ENCODE data around the gene SGCD.

Gene SGCD

GRCh38 chr5:156459812-156460385, 132.9 kb downstream of the SGCD start:
- DNase-seq (ENCODE audit: low spot score), result no peak

DNA sequence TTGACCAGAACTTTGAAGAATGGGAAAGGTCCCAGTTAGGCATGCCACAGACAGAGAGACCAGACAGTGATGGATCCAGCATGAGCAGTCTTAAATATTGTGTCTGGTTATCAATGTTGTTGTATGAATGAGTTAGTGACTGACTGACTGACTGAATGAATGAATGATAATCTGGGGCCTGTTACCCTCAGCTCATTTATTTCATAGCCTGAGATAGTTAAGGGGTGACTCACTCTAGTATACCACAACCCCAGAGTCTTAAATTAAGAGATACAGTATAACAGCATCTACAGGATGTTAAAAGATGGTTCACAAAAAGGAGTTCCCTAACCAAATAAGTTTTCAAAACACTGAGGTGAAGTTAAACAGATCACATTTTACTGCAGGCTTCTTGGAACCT, 133.5 kb downstream of the SGCD start:
- DNase-seq (ENCODE audit: low spot score), result no peak

DNA sequence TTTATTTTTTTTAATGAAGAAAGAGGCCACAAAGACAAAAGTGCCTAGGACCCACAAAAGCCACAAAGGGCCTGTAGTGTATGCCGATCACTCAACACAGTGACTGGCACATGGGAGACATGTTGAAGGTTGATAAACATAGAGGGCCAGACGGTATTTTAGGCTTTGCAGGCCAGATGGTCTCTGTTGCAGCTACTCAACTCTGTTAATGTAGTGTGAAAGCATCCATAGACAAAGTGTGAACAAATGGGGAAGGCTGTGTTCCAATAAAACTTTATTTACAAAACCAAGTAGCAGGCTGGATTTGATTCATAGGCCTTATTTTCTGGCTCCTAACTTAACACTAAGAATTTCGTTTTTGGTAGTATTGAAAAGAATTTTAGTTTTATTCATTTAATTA, 139.9 kb downstream of the SGCD start:
- DNase-seq (ENCODE audit: low spot score), result no peak

GRCh38 chr5:156469636-156470035, 142.7 kb downstream of the SGCD start:
- DNase-seq (ENCODE audit: low spot score), result no peak

GRCh38 chr5:156471893-156472292, 144.9 kb downstream of the SGCD start:
- no peak for DNase-seq (ENCODE audit: low spot score)

DNA sequence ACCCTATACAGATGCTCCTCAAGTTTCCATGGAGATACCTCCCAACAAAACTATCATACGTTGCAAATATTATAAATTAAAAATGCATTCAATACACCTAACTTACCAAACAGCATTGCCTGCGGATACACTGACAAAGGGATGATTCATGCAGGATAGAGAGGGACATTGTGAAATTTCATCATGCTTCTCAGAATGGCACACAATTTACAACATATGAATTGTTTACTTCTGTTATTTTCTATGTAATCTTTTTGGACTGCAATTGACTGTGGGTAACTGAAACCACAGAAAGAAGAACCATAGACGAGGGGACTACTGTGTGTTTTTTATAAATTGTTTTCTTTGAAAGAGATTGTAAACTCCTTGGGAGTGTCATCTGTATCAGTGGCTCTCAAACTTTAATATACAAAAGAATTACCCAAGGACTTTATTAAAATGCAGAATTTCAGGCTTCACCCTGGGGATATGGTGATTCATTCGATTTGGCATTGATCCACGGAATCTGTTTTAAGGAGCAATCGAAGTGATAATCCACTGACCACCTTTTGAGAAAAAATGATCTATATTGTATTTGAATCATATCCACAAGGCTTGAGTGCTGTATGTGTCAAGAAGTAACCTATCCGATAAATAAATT, 146.4 kb downstream of the SGCD start:
- no peak for DNase-seq (ENCODE audit: low spot score)

DNA sequence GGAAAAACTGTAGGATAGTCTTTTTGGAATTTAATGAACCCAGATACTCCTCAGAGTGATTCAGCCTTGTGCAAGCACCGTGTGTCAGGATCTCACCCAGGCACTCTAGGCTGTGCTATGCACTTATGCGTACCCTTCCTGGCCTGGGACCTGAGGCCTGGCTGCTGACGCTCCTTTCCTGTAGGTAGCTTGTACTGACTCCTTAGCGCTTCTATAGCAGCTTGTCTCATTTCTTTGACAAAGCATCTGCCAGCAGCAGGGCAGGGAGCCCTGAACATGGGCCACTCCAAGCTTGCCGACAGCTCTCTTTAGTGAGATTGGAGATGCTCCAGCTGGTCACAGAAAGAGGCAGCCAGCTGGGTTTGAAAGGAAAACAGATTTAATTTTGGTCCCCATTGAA, 147.3 kb downstream of the SGCD start:
- DNase-seq (ENCODE audit: low spot score), result no peak

GRCh38 chr5:156475182-156476157, 148.5 kb downstream of the SGCD start:
- no peak for DNase-seq (ENCODE audit: low spot score)

DNA sequence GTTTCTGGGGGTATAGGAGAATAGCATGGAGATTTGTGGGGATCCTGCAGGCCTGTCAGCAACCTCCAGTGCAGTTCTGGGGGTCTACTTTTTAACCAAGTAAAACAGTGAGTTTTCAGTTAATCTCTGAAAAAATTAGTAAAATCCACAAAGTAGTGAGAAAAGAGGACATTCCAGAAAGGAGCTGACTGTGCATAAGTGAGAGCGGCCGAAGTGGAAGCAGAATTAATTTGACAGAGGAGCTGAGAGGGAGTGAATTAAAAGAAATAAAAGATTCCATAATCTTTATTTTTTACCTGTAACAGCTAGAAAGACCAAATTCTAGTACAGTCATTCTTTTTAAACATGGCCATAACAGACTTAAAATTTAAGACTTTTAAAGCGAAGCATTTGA, 149.2 kb downstream of the SGCD start:
- no peak for DNase-seq (ENCODE audit: low spot score)

GRCh38 chr5:156476678-156477077, 149.7 kb downstream of the SGCD start:
- DNase-seq (ENCODE audit: low spot score), result no peak

- no peak for DNase-seq (ENCODE audit: low spot score)
These were observed 150.2 kb downstream of the SGCD start for GRCh38 chr5:156477196-156477595.

DNA sequence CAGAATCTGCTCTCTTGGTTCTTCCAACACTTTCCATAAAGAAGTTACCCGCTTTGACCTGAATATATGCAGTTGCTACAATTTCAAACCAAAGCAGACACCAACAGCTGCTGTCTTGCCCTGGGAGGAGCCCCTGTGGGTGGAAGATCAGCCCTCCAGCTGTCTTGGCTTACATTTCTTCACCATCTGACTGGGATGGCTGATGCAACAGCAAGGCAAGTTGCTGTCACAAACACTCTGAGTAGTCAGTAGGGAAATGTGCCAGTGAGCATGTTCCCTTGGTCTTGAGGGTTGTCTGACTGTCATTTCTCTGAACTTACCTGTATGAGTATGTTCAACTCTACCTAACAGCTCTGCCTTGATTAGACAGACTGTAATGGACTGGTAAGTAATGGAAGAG, 152.9 kb downstream of the SGCD start:
- no peak for DNase-seq (ENCODE audit: low spot score)

DNA sequence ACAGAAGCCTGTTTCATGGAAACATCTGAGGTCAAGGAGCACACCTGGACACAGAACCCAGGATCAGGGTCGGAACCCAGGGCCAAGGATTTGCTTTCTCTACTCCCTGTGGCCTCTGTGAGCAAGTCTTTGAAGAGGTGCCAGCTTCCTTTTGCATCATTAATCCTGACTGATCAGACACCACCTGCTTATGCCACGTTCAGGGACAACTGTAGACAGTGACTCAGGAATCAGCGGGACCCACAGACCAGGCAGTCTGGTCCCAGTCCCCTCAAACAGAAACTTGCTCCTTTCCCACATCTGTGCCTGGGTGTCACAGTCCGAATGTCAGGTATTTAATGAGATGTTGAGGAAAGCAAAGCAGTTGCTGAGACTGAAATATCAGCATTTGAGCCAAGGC, 154.8 kb downstream of the SGCD start:
- no peak for DNase-seq (ENCODE audit: low spot score)

- DNase-seq (ENCODE audit: low spot score), result no peak
These were observed 155.9 kb downstream of the SGCD start for GRCh38 chr5:156482818-156483217.

GRCh38 chr5:156486394-156487238, 159.7 kb downstream of the SGCD start:
- DNase-seq (ENCODE audit: low spot score), result no peak

DNA sequence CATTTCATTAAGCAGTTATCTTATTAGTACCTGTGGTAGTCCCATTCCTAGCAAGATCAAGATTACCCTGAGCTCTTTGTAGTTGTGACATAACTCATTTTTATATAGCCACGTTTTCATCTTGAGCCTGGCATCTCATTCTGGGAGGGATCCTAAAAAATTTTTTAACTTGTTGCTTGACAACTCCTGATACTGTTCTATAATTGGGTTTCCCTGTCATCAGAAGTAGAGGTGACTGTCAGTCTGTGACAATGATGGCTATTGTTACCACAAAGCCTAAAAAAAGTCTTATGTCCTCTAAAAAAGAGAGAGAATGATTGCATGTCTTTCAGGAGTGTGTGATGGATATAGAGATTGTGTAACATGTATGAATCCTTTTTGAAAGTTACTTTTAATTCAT, 164.8 kb downstream of the SGCD start:
- DNase-seq (ENCODE audit: low spot score), result no peak

DNA sequence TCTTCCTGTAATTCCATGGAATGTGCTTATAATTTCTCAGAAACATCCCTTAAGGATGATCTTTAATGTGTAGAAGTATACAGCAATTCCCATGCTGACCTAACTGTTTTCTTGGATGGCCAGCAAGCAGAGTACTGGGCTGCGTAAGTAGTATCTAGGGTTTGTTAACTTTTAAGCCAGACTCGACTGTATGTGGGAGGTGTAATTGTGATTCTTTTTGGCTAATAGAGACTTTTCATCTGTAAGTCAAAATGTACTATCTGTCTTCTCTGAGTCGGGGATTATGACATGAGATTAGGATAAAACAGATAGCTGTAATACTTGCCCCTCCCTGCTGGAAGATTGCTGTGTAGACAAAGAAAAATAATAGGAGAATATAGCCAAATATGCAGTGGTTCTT, 169.3 kb downstream of the SGCD start:
- DNase-seq (ENCODE audit: low spot score), result no peak

GRCh38 chr5:156497804-156498208, 170.8 kb downstream of the SGCD start:
- no peak for DNase-seq (ENCODE audit: low spot score)

DNA sequence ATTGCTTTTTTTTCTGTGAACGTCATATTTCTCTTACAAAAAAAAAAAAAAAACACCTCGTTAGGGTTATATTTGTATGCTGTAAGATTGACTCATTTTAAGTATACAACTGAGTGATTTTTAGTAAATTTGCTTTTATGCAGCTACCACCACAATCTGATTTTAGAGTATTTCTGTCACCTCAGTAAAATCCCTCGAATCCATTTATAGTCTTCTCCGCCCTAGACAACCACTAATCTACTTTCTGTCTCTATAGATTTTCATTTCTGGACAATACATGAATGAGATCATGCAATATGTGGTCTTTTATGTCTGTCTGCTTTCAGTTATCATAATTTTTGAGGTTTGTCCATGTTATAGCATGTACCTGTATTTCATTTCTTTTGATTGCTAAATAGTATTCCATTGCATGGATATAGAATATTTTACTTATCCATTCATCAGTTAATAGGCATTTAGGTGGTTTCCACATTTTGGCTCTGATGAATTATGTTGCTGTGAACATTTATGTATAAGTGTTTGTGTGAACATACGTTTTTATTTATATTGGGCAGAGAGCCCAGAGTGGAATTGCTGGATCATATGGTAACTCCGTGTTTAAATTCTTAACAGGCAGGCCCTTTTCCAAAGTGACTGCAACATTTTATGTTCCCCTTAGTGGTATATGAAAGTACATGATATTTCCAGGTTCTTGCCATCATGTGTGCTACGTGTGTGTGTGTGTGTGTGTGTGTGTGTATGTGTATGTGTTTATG, 171.4 kb downstream of the SGCD start:
- no peak for DNase-seq (ENCODE audit: low spot score)

DNA sequence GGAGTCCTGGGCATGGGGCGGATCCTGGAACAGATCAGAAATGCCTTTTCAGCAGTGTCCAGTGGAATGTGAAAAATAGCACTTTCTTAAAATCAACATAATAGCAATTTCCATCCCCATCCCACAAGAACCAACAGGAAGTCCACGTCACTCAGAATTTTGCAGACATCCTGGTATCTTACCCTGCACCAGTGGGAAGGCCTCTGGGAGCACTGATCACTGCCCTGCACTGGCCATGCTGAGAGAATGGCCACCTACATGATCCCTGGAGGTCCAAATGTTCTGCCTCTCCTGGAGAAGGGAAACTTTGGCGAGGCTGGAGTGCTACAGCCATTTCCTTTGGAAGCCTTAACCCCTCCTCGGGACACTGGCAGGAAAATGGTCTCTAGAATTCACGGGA, 173.8 kb downstream of the SGCD start:
- DNase-seq (ENCODE audit: low spot score), result no peak

DNA sequence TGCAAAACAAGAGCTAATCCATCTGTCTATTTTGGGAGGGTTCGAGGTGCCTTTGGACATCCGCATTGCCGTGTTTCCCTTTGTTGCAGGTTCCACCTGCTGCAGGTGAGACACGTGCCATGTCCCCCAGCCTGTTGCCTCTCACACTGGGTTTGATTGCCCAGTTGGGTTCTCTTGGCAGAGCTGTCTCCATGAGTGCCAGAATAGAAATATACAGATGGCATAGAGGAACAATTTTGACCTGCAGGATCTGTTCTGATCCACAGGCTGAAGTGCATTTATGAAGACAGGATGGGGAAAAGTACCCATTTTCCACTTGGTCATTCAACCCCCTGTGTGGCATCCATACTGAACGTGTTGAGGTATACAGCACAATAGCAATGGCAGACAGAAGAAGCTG, 178.1 kb downstream of the SGCD start:
- no peak for DNase-seq (ENCODE audit: low spot score)
